Tibial nerve (tissue), 4 donors: ENCODE data around the gene HS3ST6.

Experiments used
- CTCF ChIP-seq, 5 experiments: fragments of 200-600 bp in 3 of 5; fragments of 450-650 bp in 2 of 5; sonication (generic) in 3 of 5; IDR thresholded peaks; one replicate each; pipeline ENCODE4 v1.5.1; 2016 to 2019; ENCODE audit warnings: antibody characterized with exemption in 5 of 5, mild to moderate bottlenecking in 3 of 5, moderate library complexity in 2 of 5
- EP300 ChIP-seq, 2 donors: sonication (generic); formaldehyde crosslinking; IDR thresholded peaks; one replicate each; pipeline ENCODE4 v1.6.1; 2017; ENCODE audit warnings: antibody characterized with exemption in 2 of 2, mild to moderate bottlenecking in 1 of 2
- POLR2A ChIP-seq, 2 donors: fragments of 450-650 bp; IDR thresholded peaks; one replicate each; pipeline ENCODE4 v1.6.1; 2017; ENCODE audit warnings: antibody characterized with exemption in 2 of 2, mild to moderate bottlenecking in 2 of 2, moderate library complexity in 2 of 2

GRCh38 chr16:1909561-1910231, 8.5 kb downstream of the HS3ST6 start:
- TF ChIP-seq CTCF (IDR thresholded peaks at IDR 0.05) (no peak), POLR2A (IDR thresholded peaks at IDR 0.05) (no peak), EP300 (IDR thresholded peaks at IDR 0.05) (no peak)
